GM12891 (cell line): ENCODE measurements around the gene COL1A2.

Source experiments
- PAX5 ChIP-seq: IDR thresholded peaks from 2 replicates; pipeline ENCODE4 v1.6.1; 2011; ENCODE audit warnings: low read length, moderate library complexity, mild to moderate bottlenecking; ENCODE audit not compliant: insufficient read depth, severe bottlenecking
- POLR2A ChIP-seq: IDR thresholded peaks from 2 replicates; pipeline ENCODE4 v1.6.1; 2011; ENCODE audit warnings: low read depth, low read length, control low read depth
- POLR2AphosphoS5 ChIP-seq: IDR thresholded peaks from 2 replicates; pipeline ENCODE4 v1.6.1; 2011; ENCODE audit warnings: low read depth, low read length, control low read depth
- SPI1 ChIP-seq: IDR thresholded peaks from 2 replicates; pipeline ENCODE4 v1.6.1; 2011; ENCODE audit warnings: low read depth, low read length, control low read depth
- TAF1 ChIP-seq: IDR thresholded peaks from 2 replicates; pipeline ENCODE4 v1.6.1; 2011; ENCODE audit warnings: low read depth, low read length, control low read depth

GRCh38 chr7:94422827-94423460, 28.2 kb downstream of the COL1A2 start:
- no peak for TF ChIP-seq PAX5
- TF ChIP-seq TAF1, result no peak
- TF ChIP-seq POLR2A, result no peak
- TF ChIP-seq POLR2AphosphoS5, result no peak
- TF ChIP-seq SPI1, result no peak
